ENCODE results near the gene CYP46A1.
"Not testable (repeated sequence)": the region's sequence is repeated elsewhere in the genome, so short reads cannot be mapped to it uniquely, and the experiment has no call there.

CYP46A1 gene

GRCh38 chr14:99756796-99757195 is 72.7 kb downstream of the CYP46A1 start:
- H3K4me3 ChIP-seq (ENCODE audit: control insufficient read depth, low read depth, low read length) = no peak overlapping the region
- no peak for TF ChIP-seq CTCF (conservative IDR thresholded peaks at IDR 0.05; ENCODE audit: control insufficient read depth, insufficient read depth, low read depth, low read length)
- DNase-seq (ENCODE audit: low read depth) = peak; percentile 37

GRCh38 chr14:99757331-99758070 is 73.4 kb downstream of the CYP46A1 start:
- peak; percentile 100 for DNase-seq (ENCODE audit: low read depth)
- no peak overlapping the region for H3K4me3 ChIP-seq (ENCODE audit: control insufficient read depth, low read depth, low read length)
- TF ChIP-seq CTCF (conservative IDR thresholded peaks at IDR 0.05; ENCODE audit: control insufficient read depth, insufficient read depth, low read depth, low read length) = no peak

GRCh38 chr14:99758121-99758821 is 74.2 kb downstream of the CYP46A1 start:
- TF ChIP-seq CTCF (conservative IDR thresholded peaks at IDR 0.05; ENCODE audit: control insufficient read depth, insufficient read depth, low read depth, low read length) = no peak
- DNase-seq (ENCODE audit: low read depth) = peak; percentile 98
- no peak overlapping the region for H3K4me3 ChIP-seq (ENCODE audit: control insufficient read depth, low read depth, low read length)

- no peak overlapping the region for H3K4me3 ChIP-seq (ENCODE audit: control insufficient read depth, low read depth, low read length)
- DNase-seq (ENCODE audit: low read depth) = no peak
- no peak for TF ChIP-seq CTCF (conservative IDR thresholded peaks at IDR 0.05; ENCODE audit: control insufficient read depth, insufficient read depth, low read depth, low read length)
Observed at GRCh38 chr14:99758872-99759545, 74.9 kb downstream of the CYP46A1 start.

- TF ChIP-seq CTCF (conservative IDR thresholded peaks at IDR 0.05; ENCODE audit: control insufficient read depth, insufficient read depth, low read depth, low read length) = no peak
- no peak for DNase-seq (ENCODE audit: low read depth)
- H3K4me3 ChIP-seq (ENCODE audit: control insufficient read depth, low read depth, low read length) = no peak overlapping the region
Observed at GRCh38 chr14:99759546-99759925, 75.4 kb downstream of the CYP46A1 start.

- TF ChIP-seq CTCF (conservative IDR thresholded peaks at IDR 0.05; ENCODE audit: control insufficient read depth, insufficient read depth, low read depth, low read length) = no peak
- H3K4me3 ChIP-seq (ENCODE audit: control insufficient read depth, low read depth, low read length) = no peak overlapping the region
- DNase-seq (ENCODE audit: low read depth) = no peak
Observed at GRCh38 chr14:99760817-99761216, 76.7 kb downstream of the CYP46A1 start.

- DNase-seq (ENCODE audit: low read depth) = not testable (repeated sequence)
Observed at GRCh38 chr14:99762911-99763310, 78.8 kb downstream of the CYP46A1 start.

More at GRCh38 chr14:99762911-99763310, 78.8 kb downstream of the CYP46A1 start:
- not testable (repeated sequence) for H3K4me3 ChIP-seq (ENCODE audit: control insufficient read depth, low read depth, low read length)

Data from fibroblast of mammary gland (primary cell).